Left lobe of liver (tissue), 1 donor: ENCODE results near the gene NKIRAS1. TPM values are rescaled to one million over a fixed set of nuclear protein-coding genes. Genes with fewer than 3 reads are reported as not detected.

Experiments used
- total RNA-seq: library from RNA; stranded (reverse); gene quantifications from one replicate; pipeline ENCODE4 v1.2.1, GENCODE V29; 2021
- donor health status: DM: no; HTN: yes; CAD: no.

NKIRAS1 gene
- total RNA-seq, 1 donor from 2014 or later: 7.2 TPM

Other genes with a start within 250 kb of the NKIRAS1 start
- gene UBE2E1, start 111.0 kb downstream of the NKIRAS1 start, total RNA-seq: 17.5 TPM
- 532 TPM for gene RPL15, start 142 bp upstream of the NKIRAS1 start, total RNA-seq
- gene NR1D2, start 28.3 kb upstream of the NKIRAS1 start, total RNA-seq: 20.1 TPM